PC-3 (cell line): ENCODE data around the gene GPC6. TPM values are rescaled to one million over a fixed set of nuclear protein-coding genes. Genes with fewer than 3 reads are reported as not detected.

ENCODE experiments used
- ATAC-seq: fragments of 200-7000 bp; cut with Tn5 transposase; 2 replicates; pipeline ENCODE4 v1.9.1; 2020; ENCODE audit warnings: mild to moderate bottlenecking, moderate library complexity
- BruUV-seq: library from RNA; stranded (reverse); fragments of 400-500 nt; replicated peaks from 2 replicates; lab custom pipeline; 2021; lab: Mats Ljungman, UMichigan
- CTCF ChIA-PET: fragments of 300-600 bp; sonication (Branson Sonifier 250); formaldehyde crosslinking; loops from one replicate; lab custom pipeline; 2022; ENCODE audit warnings: antibody characterized with exemption; lab: Charles Lee
- POLR2A ChIA-PET: fragments of 300-600 bp; sonication (Branson Sonifier 250); formaldehyde crosslinking; loops from one replicate; lab custom pipeline; 2022; ENCODE audit warnings: antibody characterized with exemption; ENCODE audit not compliant: unreplicated experiment; lab: Charles Lee
- DNase-seq: peaks from one replicate; pipeline ENCODE4 v3.0.0-alpha.2; 2015
- H2AFZ ChIP-seq: fragments of 300-600 bp; sonication (generic); 2 replicates; pipeline ENCODE4 v1.6.0; 2016; ENCODE audit warnings: antibody characterized with exemption, low read length
- H3F3A ChIP-seq: fragments of 300-600 bp; sonication (generic); one replicate; pipeline ENCODE4 v1.6.0; 2017; ENCODE audit warnings: antibody characterized with exemption, low read length, control low read depth, mild to moderate bottlenecking; ENCODE audit not compliant: unreplicated experiment
- H3K27ac ChIP-seq: fragments of 300-600 bp; sonication (generic); 2 replicates; pipeline ENCODE4 v1.5.1; 2016; ENCODE audit warnings: mild to moderate bottlenecking, low read length
- H3K27me3 ChIP-seq: fragments of 300-600 bp; sonication (generic); 2 replicates; pipeline ENCODE4 v1.6.1; 2016; ENCODE audit warnings: low read length, mixed read lengths
- H3K36me3 ChIP-seq: fragments of 300-600 bp; sonication (generic); 2 replicates; pipeline ENCODE4 v1.6.1; 2016; ENCODE audit warnings: low read depth, mixed run types, low read length, mixed read lengths
- H3K4me1 ChIP-seq: fragments of 300-600 bp; sonication (generic); 2 replicates; pipeline ENCODE4 v1.5.1; 2016; ENCODE audit warnings: low read length; ENCODE audit not compliant: insufficient read depth
- H3K4me2 ChIP-seq: fragments of 300-600 bp; sonication (generic); 2 replicates; pipeline ENCODE4 v1.6.0; 2016; ENCODE audit warnings: low read length
- H3K4me3 ChIP-seq: fragments of 300-600 bp; sonication (generic); 2 replicates; pipeline ENCODE4 v1.5.1; 2016; ENCODE audit warnings: mild to moderate bottlenecking, low read length, mixed read lengths
- H3K79me2 ChIP-seq: fragments of 300-600 bp; sonication (generic); 2 replicates; pipeline ENCODE4 v1.6.1; 2017; ENCODE audit warnings: low read length, mixed read lengths
- H3K9ac ChIP-seq: fragments of 300-600 bp; sonication (generic); 2 replicates; pipeline ENCODE4 v1.6.0; 2016; ENCODE audit warnings: mild to moderate bottlenecking, low read length
- H3K9me2 ChIP-seq: fragments of 300-600 bp; sonication (generic); replicated peaks from 2 replicates; pipeline ENCODE4 v1.6.1; 2016; ENCODE audit warnings: mixed run types, low read length, mixed read lengths
- H3K9me3 ChIP-seq: fragments of 300-600 bp; sonication (generic); 2 replicates; pipeline ENCODE4 v1.6.1; 2016; ENCODE audit warnings: low read length, mixed read lengths
- H4K20me1 ChIP-seq: fragments of 300-600 bp; sonication (generic); 2 replicates; pipeline ENCODE4 v1.6.1; 2016; ENCODE audit warnings: low read length, mixed read lengths
- CTCF ChIP-seq: fragments of 300-600 bp; sonication (generic); conservative IDR thresholded peaks from 2 replicates; pipeline ENCODE4 v1.5.1; 2017; ENCODE audit warnings: antibody characterized with exemption, low read depth, mild to moderate bottlenecking, low read length
- EZH2 ChIP-seq: fragments of 300-600 bp; sonication (generic); IDR thresholded peaks from one replicate; pipeline ENCODE4 v1.6.1; 2017; ENCODE audit warnings: antibody characterized with exemption, mild to moderate bottlenecking, low read length; ENCODE audit not compliant: unreplicated experiment
- EZH2phosphoT487 ChIP-seq: fragments of 300-600 bp; sonication (generic); IDR thresholded peaks from 2 replicates; pipeline ENCODE4 v1.6.1; 2018; ENCODE audit warnings: mild to moderate bottlenecking, antibody characterized with exemption, low read length, borderline replicate concordance
- intact Hi-C: fragments of 100-400 bp; cut with micrococcal nuclease; formaldehyde crosslinking; loops from 2 replicates; pipeline ENCODE4 v1.9.0; 2023
- total RNA-seq: library from RNA; depleted of rRNA; stranded (reverse); fragments of >200 nt; gene quantifications from 2 replicates; pipeline ENCODE4 v1.2.3, GENCODE V29; 2014

Gene GPC6
- total RNA-seq, 1 experiment from 2014 or later, result 3.5 TPM

- no TSS peak for BruUV-seq
- Histone ChIP-seq H3K27ac (peak overlapping the region; percentile 91), H3K9me2 (no peaks in the 10 kb centered on the region), H3K9me3 (no peaks in the 10 kb centered on the region), H3K4me1 (peaks cover 26% of the 10 kb centered on the region), H3F3A (no peaks in the 10 kb centered on the region), H2AFZ (peak overlapping the region; percentile 72), H3K4me3 (peak overlapping the region; percentile 21; the same call in 1 of the 2 replicates), H3K36me3 (no peaks in the 10 kb centered on the region; the same call in 1 of the 2 replicates), H3K9ac (peak overlapping the region; percentile 48), H3K4me2 (peak overlapping the region; percentile 70), H3K79me2 (no peaks in the 10 kb centered on the region), H4K20me1 (no peaks in the 10 kb centered on the region), H3K27me3 (no peaks in the 10 kb centered on the region)
- intact Hi-C loops, result loop anchor here (1.0 to 10.0 kb wide), 9 partner anchors 227 to 1024 kb away; no protein-coding TSS in a partner anchor
- TF ChIP-seq EZH2phosphoT487, result no peak
- ChIA-PET CTCF (no interaction called here), POLR2A (interaction anchor here (0.6 kb wide), 1 partner anchor 626 kb away, joined by 3 read pairs; no protein-coding TSS in a partner anchor)
- peak; percentile 85 for DNase-seq
- ATAC-seq, result peak; percentile 66
These were observed 23.0 kb downstream of the GPC6 start for GRCh38 chr13:93249364-93250306.

- ChIA-PET CTCF (no interaction called here), POLR2A (interaction anchor here (0.7 kb wide), 1 partner anchor 717 kb away, joined by 3 read pairs; no protein-coding TSS in a partner anchor)
- TF ChIP-seq EZH2 (no peak), CTCF (no peak), EZH2phosphoT487 (no peak)
- Histone ChIP-seq H3K4me1 (peaks cover 8% of the 10 kb centered on the region), H3K4me2 (no peak overlapping the region), H3K4me3 (no peak overlapping the region), H3F3A (no peaks in the 10 kb centered on the region), H3K79me2 (no peaks in the 10 kb centered on the region), H3K9me3 (no peaks in the 10 kb centered on the region), H2AFZ (no peak overlapping the region), H3K9ac (no peak overlapping the region), H3K27ac (no peak overlapping the region), H4K20me1 (no peaks in the 10 kb centered on the region), H3K36me3 (no peaks in the 10 kb centered on the region; the same call in 1 of the 2 replicates), H3K27me3 (no peaks in the 10 kb centered on the region), H3K9me2 (no peaks in the 10 kb centered on the region)
- DNase-seq, result no peak
- intact Hi-C loops, result no loop called here
- ATAC-seq, result no peak
- BruUV-seq, result no TSS peak
These were observed 28.2 kb downstream of the GPC6 start for GRCh38 chr13:93254775-93255174.

- TF ChIP-seq CTCF (no peak), EZH2 (no peak), EZH2phosphoT487 (no peak)
- Histone ChIP-seq H3K4me2 (no peak overlapping the region), H3K4me3 (no peak overlapping the region), H3K36me3 (no peaks in the 10 kb centered on the region), H3F3A (no peaks in the 10 kb centered on the region), H3K27ac (no peak overlapping the region), H3K27me3 (no peaks in the 10 kb centered on the region), H3K9me3 (no peaks in the 10 kb centered on the region), H3K9ac (no peak overlapping the region), H4K20me1 (no peaks in the 10 kb centered on the region), H3K4me1 (peaks cover 21% of the 10 kb centered on the region), H3K9me2 (no peaks in the 10 kb centered on the region), H3K79me2 (no peaks in the 10 kb centered on the region), H2AFZ (no peak overlapping the region)
- BruUV-seq, result no TSS peak
- ATAC-seq (no peak), DNase-seq (no peak)
- ChIA-PET POLR2A (interaction anchor here (0.5 kb wide), 1 partner anchor 45 kb away, joined by 4 read pairs; no protein-coding TSS in a partner anchor), CTCF (no interaction called here)
- intact Hi-C loops, result no loop called here
These were observed 30.4 kb downstream of the GPC6 start for GRCh38 chr13:93256998-93257397.
